SKM-1 (cell line): Measurements from ENCODE around the gene SPTSSA.
"Not testable (repeated sequence)": the region's sequence is repeated elsewhere in the genome, so short reads cannot be mapped to it uniquely, and the experiment has no call there.

Experiments
- DNase-seq: peaks from one replicate; lab custom pipeline; 2025; ENCODE audit not compliant: unreplicated experiment; lab: John Stamatoyannopoulos, UW

The SPTSSA gene, protein sequence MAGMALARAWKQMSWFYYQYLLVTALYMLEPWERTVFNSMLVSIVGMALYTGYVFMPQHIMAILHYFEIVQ

DNA sequence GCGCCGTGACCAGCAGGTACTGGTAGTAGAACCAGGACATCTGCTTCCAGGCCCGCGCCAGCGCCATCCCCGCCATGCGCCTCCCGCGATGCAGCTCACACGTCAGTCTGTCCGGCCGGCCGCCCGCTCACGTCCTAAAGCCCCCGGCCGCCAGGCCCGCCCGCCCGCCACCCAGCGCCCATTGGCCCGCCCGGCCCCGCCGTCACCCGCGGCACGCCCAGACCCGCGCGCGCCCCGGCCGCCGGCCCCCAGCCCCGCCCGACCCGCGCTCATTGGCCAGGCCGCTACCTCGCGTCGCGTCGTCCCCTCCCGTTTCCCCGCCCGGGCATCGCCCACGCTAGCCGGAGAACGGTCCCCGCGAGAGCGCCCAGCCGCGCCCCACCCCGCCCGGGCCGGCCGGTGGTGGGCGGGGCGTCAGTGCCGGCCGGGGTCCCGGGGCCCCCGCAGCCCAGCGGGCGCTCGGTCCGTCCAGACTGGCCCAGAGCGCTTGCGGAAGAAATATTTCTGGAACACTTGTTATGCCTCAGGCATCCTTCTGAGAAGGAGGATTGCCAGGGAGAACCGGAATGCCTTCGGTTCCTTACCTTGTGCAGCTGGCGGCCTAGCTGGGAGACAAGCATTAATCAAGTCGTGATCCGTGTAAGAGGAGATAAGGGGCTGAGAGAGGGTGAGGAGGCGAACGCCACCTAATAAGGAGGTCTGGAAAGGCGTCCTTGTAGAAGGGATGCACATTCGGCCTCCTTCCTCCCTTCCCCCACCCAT, at the start of gene SPTSSA:
SPTSSA (minus strand) TSS at position 109 of the 762 bp plus-strand sequence; CDS start at position 76, 33 bp downstream.
- peak; percentile 11 for DNase-seq

DNA sequence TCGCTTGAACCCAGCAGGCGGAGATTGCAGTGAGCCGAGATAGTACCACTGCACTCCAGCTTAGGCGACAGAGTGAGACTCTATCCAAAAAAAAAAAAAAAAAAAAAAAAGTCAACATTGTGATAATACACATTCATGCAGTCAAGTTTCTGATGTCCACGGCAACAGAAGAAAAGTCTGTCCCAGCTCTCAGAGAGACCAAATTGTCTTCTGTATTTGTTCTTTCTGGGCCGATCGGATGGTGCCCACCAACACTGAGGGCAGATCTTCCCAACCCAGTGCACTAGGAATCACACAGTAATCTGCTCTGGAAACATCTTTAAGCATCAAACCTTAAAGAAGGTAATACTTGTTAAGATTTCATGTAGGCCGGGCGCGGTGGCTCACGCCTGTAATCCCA, 45.8 kb upstream of the SPTSSA start:
- DNase-seq, result no peak

DNA sequence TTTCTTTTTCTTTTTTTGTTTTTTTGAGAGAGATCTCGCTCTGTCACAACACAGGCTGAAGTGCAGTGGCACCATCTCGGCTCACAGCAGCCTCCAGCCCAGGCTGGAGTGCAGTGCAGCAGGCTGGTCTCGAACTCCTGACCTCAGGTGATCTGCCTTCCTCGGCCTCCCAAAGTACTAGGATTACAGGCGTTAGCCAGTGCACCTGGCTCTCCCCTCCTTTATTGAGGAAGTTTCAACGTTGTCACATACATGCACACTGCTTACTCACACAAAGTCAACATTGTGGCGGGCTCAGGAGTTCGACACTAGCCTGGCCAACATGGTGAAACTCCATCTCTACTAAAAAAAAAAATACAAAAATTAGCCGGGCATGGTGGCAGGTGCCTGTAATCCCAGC, 45.4 kb upstream of the SPTSSA start:
- DNase-seq, result no peak

DNA sequence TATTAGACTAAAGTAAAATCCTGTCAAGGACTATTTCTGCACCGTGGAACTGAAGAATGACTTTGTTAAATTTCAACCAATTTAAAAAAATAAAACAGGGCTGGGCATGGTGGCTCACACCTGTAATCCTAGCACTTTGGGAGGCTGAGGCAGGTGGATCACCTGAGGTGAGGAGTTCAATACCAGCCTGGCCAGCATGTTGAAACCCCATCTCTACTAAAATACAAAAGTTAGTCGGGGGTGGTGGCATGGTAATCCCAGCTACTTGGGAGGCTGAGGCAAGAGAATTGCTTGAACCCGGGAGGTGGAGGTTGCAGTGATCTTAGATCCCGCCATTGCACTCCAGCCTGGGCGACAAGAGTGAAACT, 43.1 kb upstream of the SPTSSA start:
- DNase-seq, result not testable (repeated sequence)

DNA sequence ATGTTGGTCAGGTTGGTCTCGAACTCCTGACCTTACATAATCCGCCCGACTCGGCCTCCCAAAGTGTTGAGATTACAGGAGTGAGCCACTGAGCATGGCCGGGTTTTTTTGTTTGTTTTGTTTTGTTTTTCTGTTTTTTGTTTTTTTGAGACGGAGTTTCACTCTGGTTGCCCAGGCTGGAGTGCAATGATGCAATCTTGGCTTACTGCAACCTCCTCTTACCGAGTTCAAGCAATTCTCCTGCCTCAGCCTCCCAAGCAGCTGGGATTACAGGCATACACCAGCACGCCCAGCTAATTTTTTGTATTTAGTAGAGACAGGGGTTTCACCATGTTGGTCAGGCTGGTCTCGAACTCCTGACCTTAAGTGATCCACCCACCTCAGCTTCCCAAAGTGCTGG, 42.0 kb upstream of the SPTSSA start:
- DNase-seq, result not testable (repeated sequence)

DNA sequence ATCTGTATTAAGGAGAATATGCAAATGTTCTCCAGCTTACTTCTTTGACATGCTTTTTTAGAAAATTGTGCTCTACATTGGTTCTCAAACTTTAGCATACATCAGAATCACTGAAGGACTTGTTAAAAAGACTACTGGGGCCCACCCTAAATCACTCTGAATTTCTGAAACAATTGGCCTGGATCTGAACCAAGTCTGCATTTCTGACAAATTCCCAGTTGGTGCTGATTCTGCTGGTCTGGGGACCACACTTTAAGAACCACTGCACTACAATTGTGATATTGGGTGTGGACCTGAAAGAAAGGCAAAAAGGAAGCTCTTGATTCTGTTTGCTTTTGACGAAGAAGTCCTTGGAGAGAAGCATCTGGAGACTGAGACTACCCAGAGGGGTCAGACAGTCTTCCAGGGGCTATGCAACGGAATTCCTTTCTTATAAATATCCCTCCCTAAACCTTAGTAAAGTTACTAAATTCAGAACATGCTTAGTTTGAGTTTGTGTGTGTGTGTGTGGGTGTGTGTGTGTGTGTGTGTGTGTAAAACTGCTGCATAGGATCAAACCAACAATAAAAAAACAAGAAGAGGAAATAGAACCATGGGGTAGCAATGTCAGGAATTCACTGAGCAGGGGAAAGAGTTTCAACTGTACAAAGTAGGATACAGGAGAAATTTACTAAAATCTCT, 40.6 kb upstream of the SPTSSA start:
- no peak for DNase-seq

DNA sequence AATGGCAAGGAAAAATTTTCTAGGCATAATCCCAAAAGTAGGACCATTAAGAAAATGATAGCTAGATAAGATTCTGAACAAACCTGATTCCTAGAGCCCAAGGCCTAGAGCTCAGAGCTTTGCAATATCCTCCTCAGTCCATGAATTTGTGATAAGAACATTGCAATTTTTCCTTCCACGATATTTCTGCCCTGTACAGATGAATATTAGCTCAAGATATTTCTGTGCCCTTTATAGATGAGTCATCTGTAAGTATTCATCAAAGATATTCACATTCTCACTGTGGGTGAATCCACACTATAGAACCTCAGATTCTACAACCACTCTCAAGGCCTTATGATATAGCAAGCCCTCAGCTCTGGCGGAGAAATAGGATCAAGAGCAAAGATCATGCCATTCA, 40.0 kb upstream of the SPTSSA start:
- DNase-seq, result no peak

DNA sequence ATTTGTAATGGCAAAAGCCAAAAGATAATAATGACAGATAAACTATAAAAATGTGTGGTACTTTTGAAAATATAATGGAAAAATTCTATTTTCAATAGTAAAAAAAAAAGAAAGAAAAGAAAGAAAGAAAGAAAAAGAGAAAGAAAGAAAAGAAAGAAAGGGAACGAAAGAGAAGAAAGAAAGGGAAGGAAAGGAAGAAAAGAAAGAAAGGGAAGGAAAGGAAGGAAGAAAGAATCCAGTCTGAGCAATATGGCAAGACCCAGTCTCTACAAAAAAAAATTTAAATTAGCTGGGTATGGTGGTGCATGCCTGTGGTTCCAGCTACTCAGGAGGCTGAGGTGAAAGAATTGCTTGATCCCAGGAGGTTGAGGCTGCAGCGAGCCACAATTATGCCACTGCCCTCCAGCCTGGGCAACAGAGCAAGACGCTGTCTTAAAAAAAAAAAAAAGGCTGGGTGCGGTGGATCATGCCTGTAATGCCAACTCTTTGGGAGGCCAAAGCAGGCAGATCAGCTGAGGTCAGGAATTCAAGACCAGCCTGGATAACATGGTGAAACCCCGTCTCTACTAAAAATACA, 39.1 kb upstream of the SPTSSA start:
- DNase-seq, result no peak

DNA sequence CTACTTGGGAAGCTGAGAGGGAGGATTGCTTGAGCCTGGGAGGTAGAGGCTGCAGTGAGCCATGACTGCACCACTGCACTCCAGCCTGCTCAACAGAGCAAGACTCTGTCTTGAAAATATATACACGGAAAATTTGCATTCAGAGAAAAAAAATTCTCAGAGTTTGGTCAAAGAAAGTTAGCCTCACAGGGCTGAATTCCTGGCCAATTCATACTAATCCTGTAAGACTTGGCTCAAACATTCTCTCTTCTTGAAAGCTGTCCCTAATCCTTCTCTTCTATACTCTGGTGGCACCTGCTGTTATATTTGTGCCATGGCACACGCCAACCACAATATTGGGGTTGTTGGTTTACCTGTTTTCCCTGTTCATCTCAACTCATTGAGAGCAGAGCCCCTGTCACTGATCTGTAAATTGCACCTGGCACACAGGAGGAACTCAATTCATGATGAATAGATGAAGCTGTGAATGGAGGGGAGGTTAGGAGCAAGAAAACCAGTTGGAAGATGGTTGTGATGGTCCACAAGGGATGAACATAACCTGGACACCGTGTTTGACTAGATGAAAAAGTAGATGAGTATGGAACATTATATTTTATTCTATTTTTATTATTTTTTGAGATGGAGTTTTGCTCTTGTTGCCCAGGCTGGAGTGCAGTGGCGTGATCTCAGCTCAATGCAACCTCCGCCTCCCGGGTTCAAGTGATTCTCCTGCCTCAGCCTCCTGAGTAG, 36.8 kb upstream of the SPTSSA start:
- no peak for DNase-seq

DNA sequence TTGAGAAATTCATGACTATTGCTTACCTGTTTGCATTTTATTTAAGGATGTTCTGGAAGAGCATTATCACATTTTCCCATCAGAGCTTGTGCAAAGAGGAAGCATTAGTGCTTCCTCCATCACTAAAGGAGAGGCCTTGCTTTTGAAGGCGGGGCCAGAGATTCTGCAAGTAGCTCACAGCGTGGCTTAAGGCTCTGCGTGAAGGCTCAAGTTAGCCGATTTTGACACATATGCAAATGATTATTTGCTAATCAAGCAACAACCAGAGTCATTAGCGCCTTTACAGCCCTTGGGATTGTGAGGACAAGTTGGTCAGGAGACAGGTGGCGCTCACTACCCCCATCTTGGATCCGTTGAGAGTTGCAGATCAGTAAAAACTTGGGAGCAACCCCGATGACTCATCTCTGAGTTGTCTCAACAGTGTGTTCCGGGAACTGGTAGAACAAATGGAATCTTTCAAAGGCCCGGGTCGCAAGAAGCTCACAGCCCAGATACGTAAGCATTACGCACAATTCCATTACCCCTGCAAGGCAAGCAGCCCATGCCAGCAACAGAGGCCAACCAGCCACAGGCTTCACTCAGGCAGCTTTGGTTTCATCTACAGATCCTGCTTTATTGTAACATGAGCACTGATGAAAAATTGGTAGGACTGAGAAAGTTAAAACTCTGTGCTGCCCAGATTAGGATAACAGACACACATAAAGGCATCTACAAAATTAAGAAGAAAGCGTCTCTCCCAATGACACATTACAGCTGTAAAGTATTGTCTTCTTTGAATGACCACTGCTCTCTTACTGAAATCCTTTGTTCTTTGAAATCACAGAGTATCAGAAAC, 34.9 kb upstream of the SPTSSA start:
- peak; percentile 1 for DNase-seq

DNA sequence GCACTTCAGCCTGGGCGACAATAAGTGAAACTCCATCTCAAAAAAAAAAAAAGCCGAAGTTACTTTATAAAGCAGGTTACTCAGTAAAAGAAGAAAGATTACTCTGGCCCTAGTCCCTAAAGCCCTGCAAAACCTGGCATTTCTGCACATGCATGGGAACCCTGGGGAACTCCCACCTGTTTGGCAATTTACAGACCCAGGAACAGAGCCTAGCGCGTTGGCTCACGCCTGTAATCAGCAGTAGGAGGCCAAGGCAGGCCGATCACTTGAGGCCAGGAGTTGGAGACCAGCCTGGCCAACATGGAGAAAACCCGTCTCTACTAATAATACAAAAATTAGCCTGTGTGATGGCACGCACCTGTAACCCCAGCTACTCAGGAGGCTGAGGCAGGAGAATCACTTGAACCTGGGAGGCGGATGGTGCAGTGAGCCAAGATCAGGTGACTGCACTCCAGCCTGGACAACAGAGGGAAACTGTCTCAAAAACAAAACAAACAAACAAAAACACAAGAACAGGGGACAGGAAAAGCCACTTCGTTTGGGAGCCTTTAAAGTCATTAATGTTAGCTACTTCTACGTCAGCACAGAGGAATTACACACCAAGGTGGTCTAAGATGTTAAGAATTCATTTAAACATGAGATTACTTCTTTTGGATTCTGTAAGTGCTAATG, 34.1 kb upstream of the SPTSSA start:
- DNase-seq, result no peak

DNA sequence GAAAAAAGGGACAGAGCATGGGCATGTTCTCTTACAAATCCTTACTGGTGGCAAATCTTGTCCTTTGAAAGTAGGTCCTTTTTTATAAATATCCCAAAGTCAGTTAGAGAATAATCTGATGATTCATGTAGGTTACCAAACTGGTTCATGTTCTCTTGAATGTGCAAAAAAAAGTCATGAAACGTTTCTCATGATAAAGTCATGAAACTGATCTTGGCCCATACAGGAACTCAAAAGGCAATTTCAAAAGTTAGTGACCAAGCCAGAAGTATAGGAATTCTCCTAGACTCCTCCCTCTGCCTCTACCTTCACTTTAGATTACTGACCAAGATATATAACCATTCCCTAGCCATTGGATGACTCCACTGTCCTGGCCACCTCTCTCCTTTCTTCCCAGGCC, 27.3 kb upstream of the SPTSSA start:
- DNase-seq, result no peak

DNA sequence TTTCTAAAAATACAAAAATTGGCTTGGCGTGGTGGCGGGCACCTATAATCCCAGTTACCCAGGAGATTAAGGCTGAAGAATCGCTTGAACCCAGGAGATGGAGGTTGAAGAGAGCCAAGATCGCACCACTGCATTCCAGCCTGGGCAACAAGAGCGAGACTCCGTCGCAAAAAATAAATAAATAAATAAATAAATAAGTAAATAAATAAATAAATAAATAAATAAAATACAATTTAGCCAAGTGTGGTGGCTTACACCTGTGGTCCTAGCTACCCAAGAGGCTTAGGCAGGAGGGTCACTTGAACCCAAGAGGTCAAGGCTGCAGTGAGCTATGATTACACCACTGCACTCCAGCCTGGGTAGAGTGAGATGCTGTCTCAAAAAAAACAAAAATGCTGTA, 26.5 kb upstream of the SPTSSA start:
- no peak for DNase-seq

DNA sequence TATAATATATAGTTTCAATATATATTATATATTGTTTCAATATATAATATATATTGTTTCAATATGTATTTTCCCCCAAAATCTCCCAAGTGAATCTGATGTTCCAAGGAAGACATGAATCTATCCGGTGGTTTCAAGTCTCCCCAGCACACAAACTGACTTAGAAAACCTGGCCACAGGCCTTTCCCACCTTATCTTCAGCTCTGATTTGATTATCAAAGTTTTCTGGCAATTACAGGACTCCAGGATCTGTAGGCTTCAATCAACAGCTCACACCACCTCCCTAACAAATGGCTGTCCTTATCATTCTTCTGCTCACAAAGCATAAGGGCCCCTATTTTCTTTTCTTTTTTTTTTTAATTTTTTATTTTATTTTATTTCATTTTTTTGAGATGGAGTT, 22.7 kb upstream of the SPTSSA start:
- no peak for DNase-seq

DNA sequence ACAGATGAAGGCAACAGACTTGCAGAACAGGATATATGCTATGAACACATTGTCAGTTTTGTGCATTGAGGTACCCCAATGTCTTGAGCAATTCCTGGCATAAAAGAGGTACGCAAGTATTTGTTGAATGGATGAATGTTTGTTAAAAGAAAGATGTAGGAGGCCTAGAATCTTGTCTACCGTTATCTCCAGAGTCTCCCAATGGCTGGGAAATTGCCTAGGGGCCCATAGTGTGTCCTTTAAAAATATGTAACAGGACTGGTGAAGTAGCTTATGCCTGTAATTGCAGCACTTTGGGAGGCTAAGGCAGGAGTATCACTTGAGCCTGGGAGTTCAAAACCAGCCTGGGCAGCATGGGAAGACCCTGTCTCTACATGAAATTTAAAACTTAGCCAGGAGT, 20.4 kb upstream of the SPTSSA start:
- DNase-seq, result no peak

DNA sequence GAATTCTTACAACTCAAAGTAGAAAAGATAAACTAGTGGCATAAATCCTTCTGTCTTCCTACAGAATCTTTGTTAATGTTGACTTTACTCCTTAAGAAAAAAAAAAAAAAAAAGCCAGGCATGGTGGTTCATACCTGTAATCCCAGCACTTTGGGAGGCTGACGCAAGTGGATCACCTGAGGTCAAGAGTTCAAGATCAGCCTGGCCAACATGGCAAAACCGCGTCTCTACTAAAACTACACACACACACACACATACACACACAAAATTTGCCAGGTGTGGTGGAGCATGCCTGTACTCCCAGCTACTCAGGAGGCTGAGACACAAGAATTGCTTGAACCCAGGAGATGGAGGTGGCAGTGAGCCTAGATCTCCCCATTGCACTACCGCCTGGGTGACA, 17.7 kb upstream of the SPTSSA start:
- DNase-seq, result no peak

DNA sequence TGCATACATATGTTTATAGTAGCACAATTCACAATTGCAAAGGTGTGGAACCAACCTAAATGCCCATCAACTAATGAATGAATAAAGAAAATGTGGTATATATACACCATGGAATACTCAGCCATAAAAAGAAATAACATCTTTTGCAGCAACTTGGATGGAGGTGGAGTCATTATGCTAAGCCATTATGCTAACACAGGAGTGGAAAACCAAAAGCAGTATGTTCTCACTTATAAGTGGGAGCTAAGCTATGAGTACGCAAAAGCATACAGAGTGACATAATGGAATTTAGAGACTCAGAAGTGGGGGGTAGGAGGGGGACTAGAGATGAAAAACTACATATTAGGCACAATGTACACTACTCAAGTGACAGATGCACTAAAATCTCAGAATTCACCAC, 16.2 kb upstream of the SPTSSA start:
- no peak for DNase-seq

DNA sequence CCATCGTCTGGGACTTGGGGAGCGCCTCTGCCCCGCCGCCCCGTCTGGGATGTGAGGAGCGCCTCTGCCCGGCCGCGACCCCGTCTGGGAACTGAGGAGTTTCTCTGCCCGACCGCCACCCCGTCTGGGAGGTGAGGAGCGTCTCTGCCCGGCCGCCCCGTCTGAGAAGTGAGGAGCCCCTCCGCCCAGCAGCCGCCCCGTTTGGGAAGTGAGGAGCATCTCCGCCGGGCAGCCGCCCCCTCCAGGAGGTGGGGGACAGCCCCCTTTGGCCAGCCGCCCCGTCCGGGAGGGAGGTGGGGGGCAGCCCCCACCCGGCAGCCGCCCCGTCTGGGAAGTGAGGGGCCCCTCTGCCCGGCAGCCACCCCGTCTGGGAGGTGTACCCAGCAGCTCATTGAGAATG, 14.0 kb upstream of the SPTSSA start:
- not testable (repeated sequence) for DNase-seq

DNA sequence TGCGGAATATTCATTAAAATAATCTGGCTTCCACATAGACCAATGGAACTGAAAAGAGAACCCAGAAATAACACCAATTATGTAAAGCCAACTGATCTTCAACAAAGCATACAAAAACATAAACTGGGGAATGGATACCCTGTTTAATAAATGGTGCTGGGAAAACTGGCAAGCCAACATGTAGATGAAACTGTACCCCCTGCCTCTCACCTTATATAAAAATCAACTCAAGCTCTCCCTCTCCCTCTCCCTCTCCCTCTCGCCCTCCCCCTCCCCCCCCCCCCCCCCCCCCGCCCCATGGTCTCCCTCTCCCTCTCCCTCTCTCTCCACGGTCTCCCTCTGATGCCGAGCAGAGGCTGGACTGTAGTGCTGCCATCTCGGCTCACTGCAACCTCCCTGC, 13.1 kb upstream of the SPTSSA start:
- no peak for DNase-seq

DNA sequence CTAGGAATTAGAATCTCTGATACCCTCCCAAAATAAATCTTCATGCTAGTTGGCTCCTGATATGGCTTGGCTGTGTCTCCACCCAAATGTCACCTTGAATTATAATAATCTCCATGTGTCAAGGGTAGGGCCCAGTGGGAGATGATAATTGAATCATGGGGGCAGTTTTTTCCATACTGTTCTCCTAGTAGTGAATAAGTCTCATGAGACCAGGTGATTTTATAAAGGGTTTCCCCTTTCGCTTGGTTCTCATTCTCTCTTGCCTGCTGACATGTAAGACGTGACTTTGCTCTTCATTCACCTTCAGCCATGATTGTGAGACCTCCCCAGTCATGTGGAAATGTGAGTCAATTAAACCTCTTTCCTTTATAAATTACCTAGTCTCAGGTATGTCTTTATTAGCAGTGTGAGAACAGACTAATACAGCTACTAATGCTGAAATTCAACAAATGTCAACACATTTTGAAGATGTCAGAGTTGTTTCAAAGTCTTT, 12.2 kb upstream of the SPTSSA start:
- no peak for DNase-seq
